ENCODE measurements around the gene RNASEH2B.

Gene RNASEH2B

DNA sequence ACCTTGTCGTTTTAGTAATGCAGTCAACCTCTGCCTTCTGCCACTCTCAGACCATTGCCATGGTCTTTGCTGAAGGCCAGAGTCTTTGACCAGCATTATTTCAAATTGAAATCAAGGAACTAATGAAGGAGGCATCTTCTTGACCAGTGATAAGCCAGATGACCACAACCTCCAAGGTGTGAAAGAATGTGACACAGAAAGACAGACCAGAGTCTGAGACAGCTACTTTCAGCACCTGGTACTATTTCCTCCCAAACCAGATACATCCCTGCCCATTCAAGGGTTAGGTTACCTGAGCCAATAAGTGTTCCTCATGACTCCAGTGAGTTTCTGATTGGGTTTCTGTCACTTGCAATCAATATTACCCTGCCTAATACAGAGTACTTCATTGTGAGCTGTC, 20.3 kb upstream of the RNASEH2B start:
- Histone ChIP-seq H3K79me2 (ENCODE audit: insufficient read depth, low read length) (no peaks in the 10 kb centered on the region), H3K4me2 (ENCODE audit: low read depth, low read length, poor library complexity, severe bottlenecking) (no peak overlapping the region), H3K4me1 (ENCODE audit: insufficient read depth, low read length, poor library complexity, severe bottlenecking) (peaks cover 46% of the 10 kb centered on the region), H3K36me3 (ENCODE audit: insufficient read depth, low read length) (no peaks in the 10 kb centered on the region), H3F3A (ENCODE audit: low read depth) (peaks cover 25% of the 10 kb centered on the region), H3K9ac (ENCODE audit: low read depth, low read length, poor library complexity, severe bottlenecking) (no peak overlapping the region), H3K9me2 (replicated peaks; ENCODE audit: low read depth, low read length) (no peaks in the 10 kb centered on the region), H3K9me3 (ENCODE audit: insufficient read depth, low read depth, low read length) (no peaks in the 10 kb centered on the region), H4K20me1 (ENCODE audit: insufficient read depth, low read length, poor library complexity, severe bottlenecking) (no peaks in the 10 kb centered on the region), H3K4me3 (ENCODE audit: low read length, poor library complexity, severe bottlenecking) (no peak overlapping the region), H3K27me3 (ENCODE audit: insufficient read depth, low read length, poor library complexity, severe bottlenecking) (no peaks in the 10 kb centered on the region), H2AFZ (ENCODE audit: low read length) (no peak overlapping the region)
- TF ChIP-seq, protein P1, sequence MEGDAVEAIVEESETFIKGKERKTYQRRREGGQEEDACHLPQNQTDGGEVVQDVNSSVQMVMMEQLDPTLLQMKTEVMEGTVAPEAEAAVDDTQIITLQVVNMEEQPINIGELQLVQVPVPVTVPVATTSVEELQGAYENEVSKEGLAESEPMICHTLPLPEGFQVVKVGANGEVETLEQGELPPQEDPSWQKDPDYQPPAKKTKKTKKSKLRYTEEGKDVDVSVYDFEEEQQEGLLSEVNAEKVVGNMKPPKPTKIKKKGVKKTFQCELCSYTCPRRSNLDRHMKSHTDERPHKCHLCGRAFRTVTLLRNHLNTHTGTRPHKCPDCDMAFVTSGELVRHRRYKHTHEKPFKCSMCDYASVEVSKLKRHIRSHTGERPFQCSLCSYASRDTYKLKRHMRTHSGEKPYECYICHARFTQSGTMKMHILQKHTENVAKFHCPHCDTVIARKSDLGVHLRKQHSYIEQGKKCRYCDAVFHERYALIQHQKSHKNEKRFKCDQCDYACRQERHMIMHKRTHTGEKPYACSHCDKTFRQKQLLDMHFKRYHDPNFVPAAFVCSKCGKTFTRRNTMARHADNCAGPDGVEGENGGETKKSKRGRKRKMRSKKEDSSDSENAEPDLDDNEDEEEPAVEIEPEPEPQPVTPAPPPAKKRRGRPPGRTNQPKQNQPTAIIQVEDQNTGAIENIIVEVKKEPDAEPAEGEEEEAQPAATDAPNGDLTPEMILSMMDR (conservative IDR thresholded peaks at IDR 0.05; ENCODE audit: low read length): no peak
- TF ChIP-seq EZH2phosphoT487 (IDR thresholded peaks at IDR 0.05; ENCODE audit: borderline replicate concordance): no peak

DNA sequence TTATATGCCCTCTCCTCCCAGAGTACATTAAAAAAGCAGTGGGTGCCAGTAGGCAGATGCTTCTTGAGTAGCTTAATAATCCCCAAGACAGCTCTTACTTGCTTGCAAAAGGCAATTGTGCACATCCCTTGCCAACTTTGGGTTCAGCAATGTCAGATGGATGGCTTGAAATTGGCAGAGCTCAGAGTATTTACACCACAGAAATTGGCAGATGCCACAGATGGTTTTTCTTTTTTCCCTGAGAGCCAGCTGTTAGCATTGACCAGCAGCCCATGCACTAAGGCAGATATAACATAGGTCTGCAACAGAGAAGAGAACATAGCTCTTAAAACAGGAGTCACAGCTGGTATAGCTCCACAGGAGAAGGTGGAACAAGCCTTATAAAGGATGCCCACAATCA, 18.4 kb upstream of the RNASEH2B start:
- Histone ChIP-seq H2AFZ (ENCODE audit: low read length) (no peak overlapping the region), H3F3A (ENCODE audit: low read depth) (peaks cover 36% of the 10 kb centered on the region), H3K27me3 (ENCODE audit: insufficient read depth, low read length, poor library complexity, severe bottlenecking) (no peaks in the 10 kb centered on the region), H3K36me3 (ENCODE audit: insufficient read depth, low read length) (no peaks in the 10 kb centered on the region), H3K9me2 (replicated peaks; ENCODE audit: low read depth, low read length) (no peaks in the 10 kb centered on the region), H3K9me3 (ENCODE audit: insufficient read depth, low read depth, low read length) (no peaks in the 10 kb centered on the region), H3K4me3 (ENCODE audit: low read length, poor library complexity, severe bottlenecking) (peak overlapping the region; percentile 62), H3K9ac (ENCODE audit: low read depth, low read length, poor library complexity, severe bottlenecking) (peak overlapping the region; percentile 91), H3K4me2 (ENCODE audit: low read depth, low read length, poor library complexity, severe bottlenecking) (peak overlapping the region; percentile 75), H4K20me1 (ENCODE audit: insufficient read depth, low read length, poor library complexity, severe bottlenecking) (no peaks in the 10 kb centered on the region), H3K79me2 (ENCODE audit: insufficient read depth, low read length) (no peaks in the 10 kb centered on the region), H3K4me1 (ENCODE audit: insufficient read depth, low read length, poor library complexity, severe bottlenecking) (peaks cover 65% of the 10 kb centered on the region)
- no peak for TF ChIP-seq EZH2phosphoT487 (IDR thresholded peaks at IDR 0.05; ENCODE audit: borderline replicate concordance)
- TF ChIP-seq, protein P1 (conservative IDR thresholded peaks at IDR 0.05; ENCODE audit: low read length): no peak

DNA sequence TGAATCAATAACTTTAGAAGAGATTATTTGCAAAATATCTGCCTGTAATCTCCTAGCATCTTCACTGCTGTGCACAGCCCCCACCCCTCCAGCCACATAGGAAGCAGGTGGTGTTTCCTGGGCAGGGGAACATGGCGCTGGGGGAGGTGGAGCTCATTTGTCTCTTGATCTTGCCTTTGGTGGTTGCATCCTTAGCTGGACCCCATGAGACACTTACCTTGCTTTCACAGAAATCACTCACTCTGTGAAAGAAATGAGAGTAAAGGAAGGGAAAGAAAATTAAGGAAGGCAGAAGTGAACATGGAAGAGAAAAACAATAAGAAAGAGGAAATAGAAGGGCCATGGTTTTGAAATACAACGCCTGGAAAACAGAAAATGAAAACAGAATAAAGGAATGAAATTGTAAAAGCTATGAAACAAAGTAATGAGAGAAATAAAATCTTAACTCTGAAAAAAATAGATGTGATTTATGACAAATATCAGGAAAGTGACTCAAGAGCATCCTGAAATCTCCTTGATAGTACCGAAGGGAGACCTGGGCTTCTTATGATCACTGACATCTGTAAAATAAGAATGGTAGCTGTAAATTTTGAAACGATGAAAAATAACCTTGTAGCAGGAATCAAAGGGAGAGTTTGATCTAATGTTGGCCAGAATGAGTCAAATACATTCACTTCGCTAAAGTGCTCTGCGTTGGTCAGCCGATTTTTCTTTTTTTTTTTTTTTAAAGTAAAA, 17.2 kb upstream of the RNASEH2B start:
- TF ChIP-seq, protein P1 (conservative IDR thresholded peaks at IDR 0.05; ENCODE audit: low read length): no peak
- no peak for TF ChIP-seq EZH2phosphoT487 (IDR thresholded peaks at IDR 0.05; ENCODE audit: borderline replicate concordance)
- Histone ChIP-seq H3K4me2 (ENCODE audit: low read depth, low read length, poor library complexity, severe bottlenecking) (peak overlapping the region; percentile 75), H3K36me3 (ENCODE audit: insufficient read depth, low read length) (no peaks in the 10 kb centered on the region), H3K27me3 (ENCODE audit: insufficient read depth, low read length, poor library complexity, severe bottlenecking) (no peaks in the 10 kb centered on the region), H3K4me1 (ENCODE audit: insufficient read depth, low read length, poor library complexity, severe bottlenecking) (peaks cover 75% of the 10 kb centered on the region), H3K9me2 (replicated peaks; ENCODE audit: low read depth, low read length) (no peaks in the 10 kb centered on the region), H3F3A (ENCODE audit: low read depth) (peaks cover 36% of the 10 kb centered on the region), H3K79me2 (ENCODE audit: insufficient read depth, low read length) (no peaks in the 10 kb centered on the region), H2AFZ (ENCODE audit: low read length) (no peak overlapping the region), H3K9ac (ENCODE audit: low read depth, low read length, poor library complexity, severe bottlenecking) (peak overlapping the region; percentile 91), H4K20me1 (ENCODE audit: insufficient read depth, low read length, poor library complexity, severe bottlenecking) (no peaks in the 10 kb centered on the region), H3K4me3 (ENCODE audit: low read length, poor library complexity, severe bottlenecking) (peak overlapping the region; percentile 62), H3K9me3 (ENCODE audit: insufficient read depth, low read depth, low read length) (no peaks in the 10 kb centered on the region)
